Gastrocnemius medialis (tissue), 4 donors: ENCODE measurements around the gene CD79A.

ENCODE experiments used
- POLR2A ChIP-seq, 2 donors: fragments of 450-650 bp; IDR thresholded peaks; one replicate each; pipeline ENCODE4 v1.6.1; 2017; ENCODE audit warnings: antibody characterized with exemption in 2 of 2, mild to moderate bottlenecking in 2 of 2, moderate library complexity in 2 of 2
- TF ChIP-seq, protein P1 (sequence below), 5 experiments: fragments of 450-650 bp in 3 of 5; fragments of 200-600 bp in 2 of 5; sonication (generic) in 2 of 5; IDR thresholded peaks in 4 of 5; conservative IDR thresholded peaks in 1 of 5; 1 replicate in 4 of 5; 2 replicates in 1 of 5; pipeline ENCODE4 v1.5.1; 2016 to 2019; ENCODE audit warnings: antibody characterized with exemption in 5 of 5, mild to moderate bottlenecking in 3 of 5, moderate library complexity in 3 of 5

DNA sequence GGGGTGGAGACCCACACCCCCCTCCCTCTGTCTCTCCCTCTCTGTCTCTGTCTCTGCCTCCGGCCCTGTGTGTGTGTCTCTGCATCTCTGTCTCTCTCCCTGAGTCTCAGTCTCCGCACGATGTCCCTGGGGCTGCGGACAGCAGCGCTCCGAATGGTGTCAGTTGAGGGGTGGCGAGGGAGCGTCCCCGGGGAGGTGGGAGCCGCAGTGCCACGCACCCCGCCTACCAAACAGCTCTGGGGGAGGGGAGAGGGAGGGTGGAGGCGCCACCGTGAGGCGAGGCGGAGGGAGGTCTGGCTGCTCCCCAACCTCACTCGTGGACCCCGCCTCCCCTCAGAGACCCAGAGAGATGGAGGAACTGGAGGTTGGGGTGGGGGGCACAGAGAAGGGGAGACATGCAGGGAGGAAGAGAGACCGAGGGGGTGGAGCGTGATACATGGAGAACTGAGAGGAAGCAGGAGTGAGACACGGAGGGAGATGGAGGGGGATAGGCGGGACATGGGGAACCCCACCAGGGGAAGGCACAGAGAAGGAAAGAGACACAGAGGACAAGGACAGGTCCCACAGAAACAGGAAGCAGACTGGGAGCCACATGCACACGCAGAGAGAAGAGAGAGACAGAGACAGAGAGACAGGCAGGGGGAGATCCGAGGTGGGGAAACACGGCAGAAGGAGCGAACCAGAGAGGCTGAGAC lies 44.0 kb downstream of the CD79A start:
- TF ChIP-seq, protein P1, sequence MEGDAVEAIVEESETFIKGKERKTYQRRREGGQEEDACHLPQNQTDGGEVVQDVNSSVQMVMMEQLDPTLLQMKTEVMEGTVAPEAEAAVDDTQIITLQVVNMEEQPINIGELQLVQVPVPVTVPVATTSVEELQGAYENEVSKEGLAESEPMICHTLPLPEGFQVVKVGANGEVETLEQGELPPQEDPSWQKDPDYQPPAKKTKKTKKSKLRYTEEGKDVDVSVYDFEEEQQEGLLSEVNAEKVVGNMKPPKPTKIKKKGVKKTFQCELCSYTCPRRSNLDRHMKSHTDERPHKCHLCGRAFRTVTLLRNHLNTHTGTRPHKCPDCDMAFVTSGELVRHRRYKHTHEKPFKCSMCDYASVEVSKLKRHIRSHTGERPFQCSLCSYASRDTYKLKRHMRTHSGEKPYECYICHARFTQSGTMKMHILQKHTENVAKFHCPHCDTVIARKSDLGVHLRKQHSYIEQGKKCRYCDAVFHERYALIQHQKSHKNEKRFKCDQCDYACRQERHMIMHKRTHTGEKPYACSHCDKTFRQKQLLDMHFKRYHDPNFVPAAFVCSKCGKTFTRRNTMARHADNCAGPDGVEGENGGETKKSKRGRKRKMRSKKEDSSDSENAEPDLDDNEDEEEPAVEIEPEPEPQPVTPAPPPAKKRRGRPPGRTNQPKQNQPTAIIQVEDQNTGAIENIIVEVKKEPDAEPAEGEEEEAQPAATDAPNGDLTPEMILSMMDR (IDR thresholded peaks at IDR 0.05 in 4 of 5, conservative IDR thresholded peaks at IDR 0.05 in 1 of 5), result no peak
- TF ChIP-seq POLR2A (IDR thresholded peaks at IDR 0.05), result no peak
